ENCODE data around the gene BBS9. TPM values are rescaled to one million over a fixed set of nuclear protein-coding genes. Genes with fewer than 3 reads are reported as not detected.
"Not testable (repeated sequence)": the region's sequence is repeated elsewhere in the genome, so short reads cannot be mapped to it uniquely, and the experiment has no call there.

BBS9 gene
- total RNA-seq, 1 experiment from 2014 or later, result 4.7 TPM

GRCh38 chr7:33477719-33478480 is 348.5 kb downstream of the BBS9 start:
- H3K4me3 Mint-ChIP-seq (ENCODE audit: unreplicated experiment), result no peak overlapping the region
- no peak overlapping the region for H3K27ac Mint-ChIP-seq (ENCODE audit: unreplicated experiment)
- Histone ChIP-seq H3K4me1 (no peaks in the 10 kb centered on the region), H3K27me3 (replicated peaks; ENCODE audit: control insufficient read depth, insufficient read depth, low read length) (no peaks in the 10 kb centered on the region), H3K4me3 (ENCODE audit: low read depth, low read length) (no peak overlapping the region), H3K36me3 (ENCODE audit: control insufficient read depth, insufficient read depth, low read length) (no peaks in the 10 kb centered on the region), H3K9me3 (no peaks in the 10 kb centered on the region)
- no TSS peak for BruUV-seq (replicated peaks)
- H3K4me1 Mint-ChIP-seq (ENCODE audit: low read depth, unreplicated experiment), result no peaks in the 10 kb centered on the region
- peaks cover 7% of the 10 kb centered on the region for H3K27me3 Mint-ChIP-seq (ENCODE audit: insufficient read depth, unreplicated experiment)
- CTCF ChIA-PET, result no interaction called here
- no peak for DNase-seq
- intact Hi-C loops (cut with micrococcal nuclease; ENCODE audit: unreplicated experiment), result no loop called here
- POLR2A ChIA-PET, result no interaction called here
- H3K9me3 Mint-ChIP-seq (ENCODE audit: unreplicated experiment), result peaks cover 10% of the 10 kb centered on the region
- no peak for TF ChIP-seq CTCF (IDR thresholded peaks at IDR 0.05; ENCODE audit: insufficient read depth in 1 of 2, low read depth in 1 of 2, low read length in 1 of 2, severe bottlenecking in 1 of 2, unreplicated experiment in 1 of 2)
- H3K36me3 Mint-ChIP-seq (ENCODE audit: insufficient read depth, unreplicated experiment), result no peaks in the 10 kb centered on the region

- POLR2A ChIA-PET; DNase-seq; H3K27me3 Mint-ChIP-seq (ENCODE audit: insufficient read depth, unreplicated experiment); H3K36me3 Mint-ChIP-seq (ENCODE audit: insufficient read depth, unreplicated experiment); H3K4me3 Mint-ChIP-seq (ENCODE audit: unreplicated experiment); H3K4me1 ChIP-seq; H3K27me3 ChIP-seq (replicated peaks; ENCODE audit: control insufficient read depth, insufficient read depth, low read length); BruUV-seq (replicated peaks); H3K4me3 ChIP-seq (ENCODE audit: low read depth, low read length); H3K36me3 ChIP-seq (ENCODE audit: control insufficient read depth, insufficient read depth, low read length); H3K27ac Mint-ChIP-seq (ENCODE audit: unreplicated experiment); H3K9me3 ChIP-seq; CTCF ChIA-PET; H3K4me1 Mint-ChIP-seq (ENCODE audit: low read depth, unreplicated experiment); intact Hi-C loops (cut with micrococcal nuclease; ENCODE audit: unreplicated experiment): not testable (repeated sequence)
- peaks cover 10% of the 10 kb centered on the region for H3K9me3 Mint-ChIP-seq (ENCODE audit: unreplicated experiment)
These were observed 355.1 kb downstream of the BBS9 start for GRCh38 chr7:33484476-33484875.

- ChIA-PET CTCF (no interaction called here), POLR2A (no interaction called here)
- peaks cover 5% of the 10 kb centered on the region for H3K27me3 Mint-ChIP-seq (ENCODE audit: insufficient read depth, unreplicated experiment)
- no peak overlapping the region for H3K4me3 Mint-ChIP-seq (ENCODE audit: unreplicated experiment)
- no peaks in the 10 kb centered on the region for H3K4me1 Mint-ChIP-seq (ENCODE audit: low read depth, unreplicated experiment)
- no peak for DNase-seq
- no peak overlapping the region for H3K4me3 ChIP-seq (ENCODE audit: low read depth, low read length)
- no peaks in the 10 kb centered on the region for H3K4me1 ChIP-seq
- H3K36me3 ChIP-seq (ENCODE audit: control insufficient read depth, insufficient read depth, low read length), result no peaks in the 10 kb centered on the region
- H3K9me3 Mint-ChIP-seq (ENCODE audit: unreplicated experiment), result peaks cover 7% of the 10 kb centered on the region
- no peaks in the 10 kb centered on the region for H3K36me3 Mint-ChIP-seq (ENCODE audit: insufficient read depth, unreplicated experiment)
- no peak for TF ChIP-seq CTCF (IDR thresholded peaks at IDR 0.05; ENCODE audit: insufficient read depth in 1 of 2, low read depth in 1 of 2, low read length in 1 of 2, severe bottlenecking in 1 of 2, unreplicated experiment in 1 of 2)
- intact Hi-C loops (cut with micrococcal nuclease; ENCODE audit: unreplicated experiment), result no loop called here
- BruUV-seq (replicated peaks), result no TSS peak
- no peaks in the 10 kb centered on the region for H3K27me3 ChIP-seq (replicated peaks; ENCODE audit: control insufficient read depth, insufficient read depth, low read length)
- H3K27ac Mint-ChIP-seq (ENCODE audit: unreplicated experiment), result no peak overlapping the region
- no peaks in the 10 kb centered on the region for H3K9me3 ChIP-seq
These were observed 356.6 kb downstream of the BBS9 start for GRCh38 chr7:33485747-33486493.
